Measurements from ENCODE around the gene DXO. TPM values are rescaled to one million over a fixed set of nuclear protein-coding genes. Genes with fewer than 3 reads are reported as not detected.
"Not testable (repeated sequence)": the region's sequence is repeated elsewhere in the genome, so short reads cannot be mapped to it uniquely, and the experiment has no call there.

The DXO gene
- total RNA-seq, 2 donors from 2014 or later: 11.4 to 27.5 TPM

DNA sequence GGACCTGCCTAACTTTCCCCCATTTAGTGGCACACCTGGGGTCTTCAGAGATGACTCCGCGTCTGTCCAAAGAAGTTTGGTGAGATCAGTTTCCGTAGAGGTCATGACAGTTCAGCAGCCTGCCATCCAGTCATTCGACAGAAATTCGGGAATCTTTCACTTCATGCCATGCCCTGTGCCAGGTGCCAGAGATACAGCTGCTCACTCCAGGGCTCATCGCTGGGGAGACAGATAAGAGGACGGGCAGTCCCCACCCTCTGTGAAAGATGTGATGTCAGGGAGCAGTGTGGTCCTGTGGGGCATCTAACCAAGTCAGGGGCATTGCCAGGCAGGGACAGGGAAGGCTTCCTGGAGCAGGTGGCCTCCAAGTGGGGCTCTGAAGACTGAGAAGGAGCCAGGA is 31.4 kb upstream of the DXO start:
- not testable (repeated sequence) for H3K27ac Mint-ChIP-seq, H3K36me3 Mint-ChIP-seq, ATAC-seq

GRCh38 chr6:32002546-32003268 is 30.8 kb upstream of the DXO start:
- not testable (repeated sequence) for H3K9me3 Mint-ChIP-seq; H3K4me3 Mint-ChIP-seq; DNase-seq (ENCODE audit: low spot score); H3K4me1 Mint-ChIP-seq (ENCODE audit: low read depth in 2 of 2); H3K27ac Mint-ChIP-seq; H3K27me3 Mint-ChIP-seq; H3K36me3 Mint-ChIP-seq
- ATAC-seq: peak in 1 of 2 donors; percentile 29

More for the DNA sequence above, 31.4 kb upstream of the DXO start:
- not testable (repeated sequence) for H3K27me3 Mint-ChIP-seq; H3K4me3 Mint-ChIP-seq; H3K9me3 Mint-ChIP-seq; H3K4me1 Mint-ChIP-seq (ENCODE audit: low read depth in 2 of 2); DNase-seq (ENCODE audit: low spot score)

DNA sequence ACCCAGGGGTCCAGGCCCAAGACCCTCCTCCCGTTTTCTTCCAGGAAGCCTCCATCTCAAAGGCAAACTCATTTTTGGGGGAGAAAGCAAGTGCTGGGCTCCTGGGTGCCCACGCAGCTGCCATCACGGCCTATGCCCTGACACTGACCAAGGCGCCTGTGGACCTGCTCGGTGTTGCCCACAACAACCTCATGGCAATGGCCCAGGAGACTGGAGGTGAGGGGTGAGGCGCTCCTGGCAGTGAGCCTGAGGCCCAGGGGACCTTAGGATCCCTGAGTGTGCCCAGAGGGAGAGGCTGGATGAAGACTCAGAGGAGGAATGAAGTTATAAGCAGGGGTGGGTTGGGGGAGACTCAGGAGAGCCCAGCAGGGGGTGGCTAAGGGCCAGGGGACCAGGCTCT is 24.4 kb upstream of the DXO start:
- not testable (repeated sequence) for H3K36me3 Mint-ChIP-seq; H3K9me3 Mint-ChIP-seq; H3K4me1 Mint-ChIP-seq (ENCODE audit: low read depth in 2 of 2); ATAC-seq; H3K27me3 Mint-ChIP-seq; H3K27ac Mint-ChIP-seq; DNase-seq (ENCODE audit: low spot score); H3K4me3 Mint-ChIP-seq

GRCh38 chr6:31994421-31994820 is 22.5 kb upstream of the DXO start:
- H3K27me3 Mint-ChIP-seq; H3K4me1 Mint-ChIP-seq (ENCODE audit: low read depth in 2 of 2); ATAC-seq; H3K9me3 Mint-ChIP-seq; H3K4me3 Mint-ChIP-seq; DNase-seq (ENCODE audit: low spot score); H3K27ac Mint-ChIP-seq; H3K36me3 Mint-ChIP-seq: not testable (repeated sequence)

GRCh38 chr6:31989363-31989762 is 17.4 kb upstream of the DXO start:
- not testable (repeated sequence) for H3K27me3 Mint-ChIP-seq; DNase-seq (ENCODE audit: low spot score); H3K36me3 Mint-ChIP-seq; H3K9me3 Mint-ChIP-seq; H3K4me3 Mint-ChIP-seq; H3K27ac Mint-ChIP-seq; H3K4me1 Mint-ChIP-seq (ENCODE audit: low read depth in 2 of 2); ATAC-seq

GRCh38 chr6:31981744-31982143 is 9.8 kb upstream of the DXO start, which contains the start of gene C4A:
Gene C4A (plus strand): TSS chr6:31982057. CDS start chr6:31982108, 51 bp downstream.
- not testable (repeated sequence) for H3K36me3 Mint-ChIP-seq; DNase-seq (ENCODE audit: low spot score); H3K27me3 Mint-ChIP-seq; H3K4me1 Mint-ChIP-seq (ENCODE audit: low read depth in 2 of 2); H3K27ac Mint-ChIP-seq; H3K4me3 Mint-ChIP-seq; H3K9me3 Mint-ChIP-seq
- ATAC-seq: peak in 1 of 2 donors; percentile 20

GRCh38 chr6:31980998-31981397 is 9.1 kb upstream of the DXO start:
- H3K4me1 Mint-ChIP-seq (ENCODE audit: low read depth in 2 of 2); H3K27ac Mint-ChIP-seq; H3K36me3 Mint-ChIP-seq; H3K4me3 Mint-ChIP-seq; H3K9me3 Mint-ChIP-seq; H3K27me3 Mint-ChIP-seq; DNase-seq (ENCODE audit: low spot score); ATAC-seq: not testable (repeated sequence)

DNA sequence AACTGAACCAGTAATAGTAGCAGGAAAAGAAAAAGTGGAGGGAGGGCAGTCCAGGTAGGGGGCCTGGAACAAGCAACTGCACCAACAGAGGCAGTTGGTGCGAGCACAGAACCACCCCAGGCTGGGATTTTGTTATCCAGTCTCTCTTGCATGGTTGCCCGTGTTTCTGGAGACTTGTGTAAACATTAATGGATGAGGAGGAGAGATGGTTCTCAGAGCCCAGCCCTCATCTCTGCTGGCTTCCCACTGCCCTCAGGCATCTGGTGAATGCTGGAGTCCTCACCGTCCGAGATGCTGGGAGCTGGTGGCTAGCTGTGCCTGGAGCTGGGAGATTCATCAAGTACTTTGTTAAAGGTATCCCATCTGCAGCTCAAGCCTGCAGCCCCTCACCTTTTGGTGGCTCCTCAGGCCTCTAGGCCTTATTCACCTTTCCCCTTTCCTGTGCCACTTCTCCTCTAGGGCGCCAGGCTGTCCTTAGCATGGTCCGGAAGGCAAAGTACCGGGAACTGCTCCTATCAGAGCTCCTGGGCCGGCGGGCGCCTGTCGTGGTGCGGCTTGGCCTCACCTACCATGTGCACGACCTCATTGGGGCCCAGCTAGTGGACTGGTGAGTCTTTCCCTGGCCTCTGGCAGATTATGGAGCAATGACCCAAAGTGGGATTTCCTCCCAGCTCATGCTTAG is 8.4 kb upstream of the DXO start:
- H3K27me3 Mint-ChIP-seq; H3K9me3 Mint-ChIP-seq; ATAC-seq; H3K36me3 Mint-ChIP-seq; H3K4me1 Mint-ChIP-seq (ENCODE audit: low read depth in 2 of 2); H3K4me3 Mint-ChIP-seq; DNase-seq (ENCODE audit: low spot score): not testable (repeated sequence)
- H3K27ac Mint-ChIP-seq: peak overlapping the region in 1 of 2 donors; percentile 31

DNA sequence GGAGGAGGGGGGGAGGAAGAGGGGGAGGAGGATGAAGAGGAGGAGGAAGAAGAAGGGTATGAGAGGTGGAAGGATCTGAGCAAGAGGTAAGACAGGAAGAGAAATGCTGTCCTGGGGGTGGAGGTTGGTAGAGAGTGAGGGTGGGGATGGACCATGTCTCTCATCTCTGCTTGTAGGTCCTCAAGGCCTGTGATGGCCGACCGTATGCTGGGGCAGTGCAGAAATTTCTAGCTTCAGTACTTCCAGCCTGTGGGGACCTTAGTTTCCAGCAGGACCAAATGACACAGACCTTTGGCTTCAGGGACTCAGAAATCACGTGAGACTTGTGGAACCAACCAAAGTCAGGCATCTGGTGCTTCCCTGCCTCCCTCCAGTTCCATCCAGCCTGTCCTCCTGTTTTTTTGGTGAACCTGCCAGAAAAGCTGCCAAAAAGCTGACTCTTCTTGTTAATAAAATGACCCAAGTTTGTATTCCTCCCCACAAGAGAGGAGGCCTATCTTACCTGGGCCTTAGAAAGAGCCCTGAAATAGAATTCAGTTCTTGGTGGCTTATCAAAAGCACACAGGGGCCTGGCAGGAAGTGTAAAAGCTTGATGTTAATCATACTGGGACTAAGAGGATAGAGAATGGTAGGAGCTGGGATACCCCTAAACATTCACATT is 7.4 kb upstream of the DXO start:
- Mint-ChIP-seq H3K27ac (peak overlapping the region in 1 of 2 donors; percentile 31), H3K4me1 (ENCODE audit: low read depth in 2 of 2) (peaks cover 1 to 2% of the 10 kb centered on the region in 2 donors), H3K36me3 (no peaks in the 10 kb centered on the region), H3K9me3 (no peaks in the 10 kb centered on the region), H3K4me3 (no peak overlapping the region), H3K27me3 (no peaks in the 10 kb centered on the region)
- DNase-seq (ENCODE audit: low spot score) (peak; percentile 18), ATAC-seq (no peak)

DNA sequence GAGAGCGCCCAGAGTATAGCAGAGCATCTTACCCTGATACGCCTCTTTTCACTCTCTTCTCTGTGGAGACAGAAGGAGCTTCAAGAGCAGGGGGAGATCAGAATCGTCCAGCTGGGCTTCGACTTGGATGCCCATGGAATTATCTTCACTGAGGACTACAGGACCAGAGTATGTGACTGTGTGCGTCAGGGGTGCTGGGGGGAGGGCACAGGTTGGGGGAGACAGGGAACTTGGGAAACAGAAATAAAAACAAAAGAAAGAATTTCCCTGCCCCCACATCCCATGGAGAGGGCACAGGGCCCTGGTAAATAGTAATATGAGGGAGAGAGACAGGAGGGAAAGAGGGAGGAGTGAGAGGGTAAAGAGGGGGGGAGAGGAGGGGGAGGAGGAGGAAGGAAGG is 6.9 kb upstream of the DXO start:
- no peaks in the 10 kb centered on the region for H3K36me3 Mint-ChIP-seq
- ATAC-seq (no peak), DNase-seq (ENCODE audit: low spot score) (no peak)
- peaks cover 6 to 7% of the 10 kb centered on the region in 2 donors for H3K4me1 Mint-ChIP-seq (ENCODE audit: low read depth in 2 of 2)
- H3K27ac Mint-ChIP-seq: no peak overlapping the region
- H3K4me3 Mint-ChIP-seq: no peak overlapping the region
- H3K9me3 Mint-ChIP-seq: no peaks in the 10 kb centered on the region
- no peaks in the 10 kb centered on the region for H3K27me3 Mint-ChIP-seq

DNA sequence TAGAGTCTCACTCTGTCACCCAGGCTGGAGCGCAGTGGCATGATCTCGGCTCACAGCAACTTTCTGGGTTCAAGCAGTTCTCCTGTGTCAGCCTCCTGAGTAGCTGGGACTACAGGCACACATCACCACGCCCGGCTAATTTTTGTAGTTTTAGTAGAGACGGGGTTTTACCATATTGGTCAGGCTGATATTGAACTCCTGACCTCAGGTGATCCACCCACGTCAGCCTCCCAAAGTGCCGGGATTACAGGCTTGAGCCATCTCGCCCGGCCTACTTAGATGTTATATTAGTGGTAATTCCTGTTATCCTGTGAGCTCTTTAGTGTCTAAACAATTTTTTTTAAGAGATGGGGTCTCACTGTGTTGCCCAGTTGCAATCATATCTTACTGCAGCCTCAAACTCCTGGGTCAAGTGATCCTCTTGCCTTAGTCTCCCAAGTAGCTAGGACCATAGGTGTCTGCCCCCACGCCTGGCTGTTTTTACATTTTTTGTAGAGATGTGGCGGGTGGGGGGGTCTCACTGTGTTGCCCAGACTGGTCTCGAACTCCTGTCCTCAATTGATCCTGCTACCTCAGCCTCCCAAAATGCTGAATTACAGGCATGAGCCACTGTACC is 6.0 kb upstream of the DXO start:
- Mint-ChIP-seq H3K27me3 (no peaks in the 10 kb centered on the region), H3K9me3 (no peaks in the 10 kb centered on the region), H3K36me3 (peaks cover 7% of the 10 kb centered on the region), H3K27ac (no peak overlapping the region), H3K4me1 (ENCODE audit: low read depth in 2 of 2) (peaks cover 15 to 16% of the 10 kb centered on the region in 2 donors), H3K4me3 (no peak overlapping the region)
- DNase-seq (ENCODE audit: low spot score) (no peak), ATAC-seq (no peak)

DNA sequence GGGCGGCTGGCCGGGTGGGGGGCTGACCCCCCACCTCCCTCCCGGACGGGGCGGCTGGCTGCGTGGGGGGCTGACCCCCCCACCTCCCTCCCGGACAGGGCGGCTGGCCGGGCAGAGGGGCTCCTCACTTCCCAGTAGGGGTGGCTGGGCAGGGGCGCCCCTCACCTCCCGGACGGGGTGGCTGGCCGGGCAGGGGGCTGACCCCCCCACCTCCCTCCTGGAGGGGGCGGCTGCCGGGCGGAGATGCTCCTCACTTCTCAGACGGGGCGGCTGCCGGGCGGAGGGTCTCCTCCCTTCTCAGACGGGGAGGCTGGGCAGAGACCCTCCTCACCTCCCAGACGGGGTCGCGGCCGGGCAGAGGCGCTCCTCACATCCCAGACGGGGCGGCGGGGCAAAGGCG is 4.1 kb upstream of the DXO start:
- not testable (repeated sequence) for ATAC-seq; H3K4me3 Mint-ChIP-seq; H3K9me3 Mint-ChIP-seq; DNase-seq (ENCODE audit: low spot score); H3K27me3 Mint-ChIP-seq; H3K36me3 Mint-ChIP-seq; H3K27ac Mint-ChIP-seq
- H3K4me1 Mint-ChIP-seq (ENCODE audit: low read depth in 2 of 2): peaks cover 21 to 22% of the 10 kb centered on the region in 2 donors

- no peaks in the 10 kb centered on the region for H3K9me3 Mint-ChIP-seq
- peaks cover 29 to 32% of the 10 kb centered on the region in 2 donors for H3K4me1 Mint-ChIP-seq (ENCODE audit: low read depth in 2 of 2)
- peaks cover 7% of the 10 kb centered on the region for H3K36me3 Mint-ChIP-seq
Measured at GRCh38 chr6:31972709-31973350, 892 bp upstream of the DXO start.

More at GRCh38 chr6:31972709-31973350, 892 bp upstream of the DXO start:
- DNase-seq (ENCODE audit: low spot score) (no peak), ATAC-seq (no peak)
- H3K27me3 Mint-ChIP-seq: no peaks in the 10 kb centered on the region
- H3K27ac Mint-ChIP-seq: peak overlapping the region; percentile 91 to 99
- H3K4me3 Mint-ChIP-seq: peak overlapping the region; percentile 99

Data from natural killer cell treated with Interleukin-12 subunit alpha and Interleukin-12 subunit beta and Interleukin-15 and Interleukin-18, amount 100 ng/mL, for 72 hours (primary cell).